Measurements from ENCODE around the gene BASP1.

The BASP1 gene

DNA sequence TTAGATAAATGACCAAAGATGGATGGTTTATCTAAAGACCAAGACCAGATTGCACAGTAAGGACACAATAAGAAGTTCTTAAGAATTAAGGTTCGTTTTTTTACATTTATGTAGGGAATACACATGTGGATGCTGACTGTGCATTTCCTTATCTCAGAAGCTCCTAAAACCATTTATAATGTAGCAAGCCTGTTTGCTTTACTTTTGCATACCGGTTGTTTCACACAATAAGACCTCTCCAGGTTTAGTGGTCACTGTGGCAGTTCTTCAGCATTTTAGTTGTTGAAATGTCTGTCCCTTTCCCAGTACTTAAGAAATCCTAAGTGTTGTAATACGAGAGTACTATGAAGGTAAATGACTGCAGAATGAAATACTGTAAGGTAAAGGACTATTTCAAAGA lies 43.6 kb downstream of the BASP1 start:
- Histone ChIP-seq H3K9me3 (no peaks in the 10 kb centered on the region), H3K4me3 (ENCODE audit: low read depth, low read length) (no peak overlapping the region), H3K4me1 (peaks cover 11% of the 10 kb centered on the region), H3K27me3 (no peaks in the 10 kb centered on the region), H3K36me3 (peaks cover 22% of the 10 kb centered on the region)
- TF ChIP-seq, protein P1, sequence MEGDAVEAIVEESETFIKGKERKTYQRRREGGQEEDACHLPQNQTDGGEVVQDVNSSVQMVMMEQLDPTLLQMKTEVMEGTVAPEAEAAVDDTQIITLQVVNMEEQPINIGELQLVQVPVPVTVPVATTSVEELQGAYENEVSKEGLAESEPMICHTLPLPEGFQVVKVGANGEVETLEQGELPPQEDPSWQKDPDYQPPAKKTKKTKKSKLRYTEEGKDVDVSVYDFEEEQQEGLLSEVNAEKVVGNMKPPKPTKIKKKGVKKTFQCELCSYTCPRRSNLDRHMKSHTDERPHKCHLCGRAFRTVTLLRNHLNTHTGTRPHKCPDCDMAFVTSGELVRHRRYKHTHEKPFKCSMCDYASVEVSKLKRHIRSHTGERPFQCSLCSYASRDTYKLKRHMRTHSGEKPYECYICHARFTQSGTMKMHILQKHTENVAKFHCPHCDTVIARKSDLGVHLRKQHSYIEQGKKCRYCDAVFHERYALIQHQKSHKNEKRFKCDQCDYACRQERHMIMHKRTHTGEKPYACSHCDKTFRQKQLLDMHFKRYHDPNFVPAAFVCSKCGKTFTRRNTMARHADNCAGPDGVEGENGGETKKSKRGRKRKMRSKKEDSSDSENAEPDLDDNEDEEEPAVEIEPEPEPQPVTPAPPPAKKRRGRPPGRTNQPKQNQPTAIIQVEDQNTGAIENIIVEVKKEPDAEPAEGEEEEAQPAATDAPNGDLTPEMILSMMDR (IDR thresholded peaks at IDR 0.05; ENCODE audit: low read depth, low read length) = no peak
- DNase-seq = no peak

DNA sequence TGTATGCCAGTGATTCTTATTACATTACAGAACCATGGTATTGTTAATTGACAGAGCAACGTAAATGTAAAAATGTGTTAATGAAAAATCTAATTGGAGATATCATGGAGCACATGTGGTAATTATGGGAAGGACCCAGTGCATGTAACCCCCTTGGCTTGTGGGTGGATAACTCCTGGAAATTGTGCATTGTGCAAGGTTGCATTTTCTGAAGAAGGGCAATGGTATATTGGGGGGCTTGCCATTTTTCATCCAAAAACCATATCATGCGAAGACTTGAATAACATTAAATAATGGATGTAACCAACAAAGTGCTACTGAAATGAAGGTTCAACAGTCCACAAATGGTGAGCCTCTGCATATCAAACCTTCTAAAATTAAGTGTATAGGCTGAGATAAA lies 47.6 kb downstream of the BASP1 start:
- peaks cover 5% of the 10 kb centered on the region; the same call in 1 of the 2 replicates for H3K4me1 ChIP-seq
- no peak for DNase-seq
- TF ChIP-seq, protein P1 (IDR thresholded peaks at IDR 0.05; ENCODE audit: low read depth, low read length) = no peak
- peaks cover 6% of the 10 kb centered on the region for H3K36me3 ChIP-seq
- no peaks in the 10 kb centered on the region for H3K27me3 ChIP-seq
- no peaks in the 10 kb centered on the region for H3K9me3 ChIP-seq
- H3K4me3 ChIP-seq (ENCODE audit: low read depth, low read length) = no peak overlapping the region

DNA sequence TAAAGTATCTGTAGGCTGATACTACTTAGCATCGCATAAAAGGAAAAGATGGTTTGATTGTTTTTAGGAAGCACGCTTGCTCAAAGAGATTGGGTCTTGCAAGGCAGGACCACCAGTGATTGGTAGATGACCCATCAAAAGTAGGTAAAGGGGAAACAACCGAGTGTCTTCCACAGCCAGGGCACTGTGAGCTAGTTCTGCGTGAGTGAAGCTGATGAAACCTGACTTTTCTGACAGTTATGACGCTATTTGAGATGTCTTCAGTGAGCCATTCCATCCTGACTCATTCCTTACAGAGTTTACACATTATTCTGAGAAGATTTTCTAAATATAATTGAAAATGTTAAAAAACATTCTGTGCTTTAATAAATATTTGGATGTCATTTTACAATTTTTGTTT lies 49.7 kb downstream of the BASP1 start:
- H3K27me3 ChIP-seq = no peaks in the 10 kb centered on the region
- H3K9me3 ChIP-seq = no peaks in the 10 kb centered on the region
- no peak for DNase-seq
- peaks cover under 1% of the 10 kb centered on the region; the same call in 1 of the 2 replicates for H3K4me1 ChIP-seq
- H3K4me3 ChIP-seq (ENCODE audit: low read depth, low read length) = no peak overlapping the region
- peaks cover 12% of the 10 kb centered on the region for H3K36me3 ChIP-seq
- TF ChIP-seq, protein P1 (IDR thresholded peaks at IDR 0.05; ENCODE audit: low read depth, low read length) = no peak

DNA sequence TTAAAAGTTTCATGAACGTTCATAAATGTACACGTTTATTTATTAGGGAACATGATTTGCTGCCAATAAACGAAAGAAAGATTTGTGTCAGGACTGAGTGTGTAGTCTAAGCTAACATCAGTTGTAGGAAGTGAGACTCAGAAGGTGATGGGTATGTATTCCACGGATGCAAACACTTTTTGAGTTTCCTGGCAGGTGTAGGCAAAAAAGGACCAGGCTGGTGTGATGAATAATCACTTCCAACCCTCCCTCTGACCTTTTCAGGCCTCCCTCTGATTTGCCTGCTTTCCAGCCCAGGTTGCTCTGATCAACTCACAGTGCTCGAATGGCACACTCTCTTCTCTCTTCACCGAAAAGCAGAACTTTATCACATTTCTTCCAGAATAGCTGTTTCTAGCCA lies 51.8 kb downstream of the BASP1 start:
- no peaks in the 10 kb centered on the region for H3K27me3 ChIP-seq
- H3K4me1 ChIP-seq = peaks cover 9% of the 10 kb centered on the region; the same call in 1 of the 2 replicates
- peaks cover 8% of the 10 kb centered on the region for H3K36me3 ChIP-seq
- TF ChIP-seq, protein P1 (IDR thresholded peaks at IDR 0.05; ENCODE audit: low read depth, low read length) = no peak
- DNase-seq = no peak
- H3K4me3 ChIP-seq (ENCODE audit: low read depth, low read length) = no peak overlapping the region
- no peaks in the 10 kb centered on the region for H3K9me3 ChIP-seq

DNA sequence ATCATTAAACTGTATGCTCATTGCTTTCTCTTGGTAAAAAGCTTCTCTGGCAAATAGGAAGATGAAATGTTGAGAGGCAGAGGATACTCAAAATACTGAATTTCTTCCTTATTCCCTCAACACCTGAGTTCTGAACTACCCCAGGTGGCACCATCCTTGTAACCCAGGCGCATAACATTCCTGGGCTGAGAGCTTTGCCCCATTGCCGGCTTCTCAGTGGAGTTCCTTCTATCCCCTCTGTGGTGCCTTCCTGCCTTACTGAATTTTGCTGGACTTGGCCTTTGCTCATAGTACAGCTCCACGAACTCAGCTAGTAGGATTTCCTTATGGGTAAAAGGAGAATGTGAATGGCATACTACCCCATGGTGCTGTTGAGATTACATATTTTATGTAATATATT lies 54.7 kb downstream of the BASP1 start:
- TF ChIP-seq, protein P1 (IDR thresholded peaks at IDR 0.05; ENCODE audit: low read depth, low read length) = no peak
- Histone ChIP-seq H3K4me3 (ENCODE audit: low read depth, low read length) (no peak overlapping the region), H3K4me1 (peaks cover 9% of the 10 kb centered on the region; the same call in 1 of the 2 replicates), H3K27me3 (no peaks in the 10 kb centered on the region), H3K9me3 (no peaks in the 10 kb centered on the region), H3K36me3 (peaks cover 27% of the 10 kb centered on the region)
- DNase-seq = no peak

DNA sequence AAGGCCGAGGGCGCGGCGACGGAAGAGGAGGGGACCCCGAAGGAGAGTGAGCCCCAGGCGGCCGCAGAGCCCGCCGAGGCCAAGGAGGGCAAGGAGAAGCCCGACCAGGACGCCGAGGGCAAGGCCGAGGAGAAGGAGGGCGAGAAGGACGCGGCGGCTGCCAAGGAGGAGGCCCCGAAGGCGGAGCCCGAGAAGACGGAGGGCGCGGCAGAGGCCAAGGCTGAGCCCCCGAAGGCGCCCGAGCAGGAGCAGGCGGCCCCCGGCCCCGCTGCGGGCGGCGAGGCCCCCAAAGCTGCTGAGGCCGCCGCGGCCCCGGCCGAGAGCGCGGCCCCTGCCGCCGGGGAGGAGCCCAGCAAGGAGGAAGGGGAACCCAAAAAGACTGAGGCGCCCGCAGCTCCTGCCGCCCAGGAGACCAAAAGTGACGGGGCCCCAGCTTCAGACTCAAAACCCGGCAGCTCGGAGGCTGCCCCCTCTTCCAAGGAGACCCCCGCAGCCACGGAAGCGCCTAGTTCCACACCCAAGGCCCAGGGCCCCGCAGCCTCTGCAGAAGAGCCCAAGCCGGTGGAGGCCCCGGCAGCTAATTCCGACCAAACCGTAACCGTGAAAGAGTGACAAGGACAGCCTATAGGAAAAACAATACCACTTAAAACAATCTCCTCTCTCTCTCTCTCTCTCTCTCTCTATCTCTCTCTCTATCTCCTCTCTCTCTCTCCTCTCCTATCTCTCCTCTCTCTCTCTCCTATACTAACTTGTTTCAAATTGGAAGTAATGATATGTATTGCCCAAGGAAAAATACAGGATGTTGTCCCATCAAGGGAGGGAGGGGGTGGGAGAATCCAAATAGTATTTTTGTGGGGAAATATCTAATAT lies 58.1 kb downstream of the BASP1 start:
- TF ChIP-seq, protein P1 (IDR thresholded peaks at IDR 0.05; ENCODE audit: low read depth, low read length) = no peak
- H3K9me3 ChIP-seq = no peaks in the 10 kb centered on the region
- H3K27me3 ChIP-seq = no peaks in the 10 kb centered on the region
- no peak overlapping the region for H3K4me3 ChIP-seq (ENCODE audit: low read depth, low read length)
- no peak for DNase-seq
- H3K4me1 ChIP-seq = peaks cover 9% of the 10 kb centered on the region; the same call in 1 of the 2 replicates
- H3K36me3 ChIP-seq = peaks cover 38% of the 10 kb centered on the region
